Type B pancreatic cell (in vitro differentiated cells): Measurements from ENCODE around the gene SHISA5. TPM values are rescaled to one million over a fixed set of nuclear protein-coding genes. Genes with fewer than 3 reads are reported as not detected.

Experiments used
- DNase-seq: peaks from one replicate; pipeline ENCODE4 v3.0.0; 2021; ENCODE audit warnings: mixed read lengths; ENCODE audit not compliant: unreplicated experiment; ENCODE audit errors: extremely low spot score
- H3K27ac Mint-ChIP-seq: 2 replicates; pipeline ENCODE4 v1.8.0; 2021; ENCODE audit warnings: mild to moderate bottlenecking, mixed read lengths
- H3K27me3 Mint-ChIP-seq: 2 replicates; pipeline ENCODE4 v1.8.0; 2021; ENCODE audit warnings: mixed read lengths
- H3K36me3 Mint-ChIP-seq: 2 replicates; pipeline ENCODE4 v1.8.0; 2021; ENCODE audit warnings: mixed read lengths
- H3K4me1 Mint-ChIP-seq: one replicate; pipeline ENCODE4 v1.8.0; 2021; ENCODE audit warnings: mixed read lengths; ENCODE audit not compliant: unreplicated experiment
- H3K4me3 Mint-ChIP-seq: 2 replicates; pipeline ENCODE4 v1.8.0; 2021; ENCODE audit warnings: mild to moderate bottlenecking, mixed read lengths
- H3K9me3 Mint-ChIP-seq: 2 replicates; pipeline ENCODE4 v1.8.0; 2021; ENCODE audit warnings: mixed read lengths
- total RNA-seq: library from RNA; stranded (reverse); gene quantifications from 2 replicates; pipeline ENCODE4 v1.2.1, GENCODE V29; 2021; ENCODE audit warnings: low replicate concordance
- TF ChIP-seq, protein P1 (sequence below): fragments of 200-600 bp; sonication (generic); conservative IDR thresholded peaks from 2 replicates; pipeline ENCODE4 v1.5.0; 2021; ENCODE audit warnings: antibody characterized with exemption, mild to moderate bottlenecking

SHISA5 gene
- total RNA-seq, 1 donor from 2014 or later, result 162 TPM

DNA sequence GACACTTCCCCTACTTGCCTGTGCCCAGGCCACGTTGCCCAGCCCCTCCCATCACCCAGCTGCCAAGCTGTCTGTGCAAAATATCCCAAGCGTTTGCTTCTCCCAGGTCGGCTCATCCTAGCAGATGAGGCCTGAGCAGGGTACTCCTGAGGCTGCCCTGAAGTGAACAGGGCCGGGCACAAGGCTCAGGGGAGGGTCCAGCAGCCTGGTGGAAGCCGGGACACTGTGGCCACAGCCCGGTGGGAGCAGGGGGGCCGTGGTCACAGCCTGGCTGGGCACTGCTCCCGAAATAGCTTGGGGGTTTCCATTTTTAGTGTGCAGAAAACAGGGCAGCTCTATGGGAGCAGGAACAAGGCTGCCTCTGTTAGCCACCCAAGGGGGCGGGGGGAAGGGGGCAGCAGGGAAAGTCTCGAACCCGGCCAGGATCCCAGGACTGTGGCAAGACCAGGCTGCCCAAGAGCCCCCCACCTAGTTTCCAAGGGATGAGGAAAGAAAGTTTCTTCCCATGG, 77.5 kb downstream of the SHISA5 start:
- no peaks in the 10 kb centered on the region for H3K27me3 Mint-ChIP-seq
- no peak for DNase-seq
- H3K4me1 Mint-ChIP-seq, result peaks cover 46% of the 10 kb centered on the region
- peaks cover 12% of the 10 kb centered on the region for H3K36me3 Mint-ChIP-seq
- TF ChIP-seq, protein P1, sequence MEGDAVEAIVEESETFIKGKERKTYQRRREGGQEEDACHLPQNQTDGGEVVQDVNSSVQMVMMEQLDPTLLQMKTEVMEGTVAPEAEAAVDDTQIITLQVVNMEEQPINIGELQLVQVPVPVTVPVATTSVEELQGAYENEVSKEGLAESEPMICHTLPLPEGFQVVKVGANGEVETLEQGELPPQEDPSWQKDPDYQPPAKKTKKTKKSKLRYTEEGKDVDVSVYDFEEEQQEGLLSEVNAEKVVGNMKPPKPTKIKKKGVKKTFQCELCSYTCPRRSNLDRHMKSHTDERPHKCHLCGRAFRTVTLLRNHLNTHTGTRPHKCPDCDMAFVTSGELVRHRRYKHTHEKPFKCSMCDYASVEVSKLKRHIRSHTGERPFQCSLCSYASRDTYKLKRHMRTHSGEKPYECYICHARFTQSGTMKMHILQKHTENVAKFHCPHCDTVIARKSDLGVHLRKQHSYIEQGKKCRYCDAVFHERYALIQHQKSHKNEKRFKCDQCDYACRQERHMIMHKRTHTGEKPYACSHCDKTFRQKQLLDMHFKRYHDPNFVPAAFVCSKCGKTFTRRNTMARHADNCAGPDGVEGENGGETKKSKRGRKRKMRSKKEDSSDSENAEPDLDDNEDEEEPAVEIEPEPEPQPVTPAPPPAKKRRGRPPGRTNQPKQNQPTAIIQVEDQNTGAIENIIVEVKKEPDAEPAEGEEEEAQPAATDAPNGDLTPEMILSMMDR, result no peak
- H3K4me3 Mint-ChIP-seq, result peak overlapping the region; percentile 90
- H3K9me3 Mint-ChIP-seq, result no peaks in the 10 kb centered on the region
- peak overlapping the region; percentile 90 for H3K27ac Mint-ChIP-seq

DNA sequence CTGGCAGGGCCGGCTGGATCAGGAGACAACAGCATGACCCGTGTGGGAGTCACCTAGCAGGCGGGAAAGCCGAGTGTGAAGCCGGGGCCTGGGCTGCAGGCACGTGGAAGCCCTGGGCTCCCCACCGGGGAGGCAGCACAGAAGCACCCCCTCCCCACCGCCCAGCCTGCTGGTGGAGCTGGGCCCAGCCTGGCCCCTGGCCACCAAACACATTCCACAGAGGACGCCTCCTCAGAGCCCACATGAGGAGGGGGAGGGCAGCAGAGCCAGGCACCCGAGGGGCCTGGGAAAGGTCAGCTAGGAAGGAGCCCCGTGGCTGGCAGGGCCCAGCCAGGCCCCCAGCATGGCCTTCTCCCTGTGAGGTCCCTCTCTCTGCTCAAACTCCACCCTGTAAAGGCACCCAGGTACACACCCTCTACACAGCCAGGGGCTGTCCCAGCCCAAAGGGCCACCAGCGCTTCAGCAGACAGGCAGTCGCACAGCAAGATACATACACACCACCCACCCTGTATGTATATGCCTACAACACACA, 78.6 kb downstream of the SHISA5 start:
- TF ChIP-seq, protein P1, result no peak
- Mint-ChIP-seq H3K36me3 (peaks cover 12% of the 10 kb centered on the region), H3K27me3 (no peaks in the 10 kb centered on the region), H3K4me1 (peaks cover 36% of the 10 kb centered on the region), H3K27ac (peak overlapping the region; percentile 90), H3K4me3 (peak overlapping the region; percentile 77), H3K9me3 (no peaks in the 10 kb centered on the region)
- DNase-seq, result no peak

DNA sequence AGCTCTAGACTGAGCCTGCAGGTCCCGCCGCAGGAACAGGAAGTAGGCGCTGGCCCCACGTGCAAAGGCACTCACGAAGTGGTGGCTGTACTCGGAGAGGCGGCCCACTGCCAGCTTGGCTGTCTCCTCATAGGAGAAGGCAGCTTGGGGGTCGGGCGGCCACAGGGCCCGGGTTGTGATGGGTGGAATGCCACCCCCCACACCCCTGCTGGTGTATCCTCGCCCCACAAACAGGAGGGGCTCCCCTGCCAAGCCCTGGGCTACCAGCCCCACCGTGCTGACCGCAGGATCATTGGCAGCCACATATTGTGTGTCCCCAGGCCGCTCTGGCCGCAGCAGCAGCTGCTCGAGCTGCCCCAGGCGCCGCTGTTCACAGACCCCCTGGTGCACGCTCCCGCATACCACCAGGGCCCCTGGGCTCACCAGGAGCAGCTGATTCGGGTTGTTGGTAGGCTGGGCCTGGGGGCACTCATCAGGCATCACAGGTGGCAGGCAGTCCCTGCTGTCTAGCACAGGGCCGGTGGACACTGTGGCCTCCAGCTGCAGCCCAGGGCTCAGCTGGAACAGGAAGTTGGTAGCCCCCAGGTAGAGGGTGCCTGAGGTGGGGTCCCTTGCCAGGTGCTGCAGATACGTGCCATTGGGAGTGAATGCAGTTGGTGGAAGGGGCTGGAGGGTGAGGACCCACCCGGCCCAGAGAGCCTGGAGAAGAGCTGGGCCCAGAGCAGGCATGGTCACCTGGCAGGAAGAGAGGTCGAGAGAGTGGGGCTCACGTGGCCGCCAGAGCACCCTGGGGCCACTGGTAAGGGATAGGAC, 79.9 kb downstream of the SHISA5 start:
- no peaks in the 10 kb centered on the region for H3K27me3 Mint-ChIP-seq
- TF ChIP-seq, protein P1, result no peak
- peak overlapping the region; percentile 54 for H3K4me3 Mint-ChIP-seq
- no peaks in the 10 kb centered on the region for H3K9me3 Mint-ChIP-seq
- H3K27ac Mint-ChIP-seq, result peak overlapping the region; percentile 90
- peaks cover 12% of the 10 kb centered on the region for H3K36me3 Mint-ChIP-seq
- H3K4me1 Mint-ChIP-seq, result peaks cover 36% of the 10 kb centered on the region
- DNase-seq, result no peak

- Mint-ChIP-seq H3K27ac (peak overlapping the region; percentile 88), H3K9me3 (no peaks in the 10 kb centered on the region), H3K27me3 (no peaks in the 10 kb centered on the region), H3K4me1 (peaks cover 34% of the 10 kb centered on the region), H3K36me3 (peaks cover 12% of the 10 kb centered on the region), H3K4me3 (no peak overlapping the region)
- TF ChIP-seq, protein P1, result no peak
- no peak for DNase-seq
Measured at GRCh38 chr3:48423241-48423882, 80.6 kb downstream of the SHISA5 start.

- TF ChIP-seq, protein P1, result no peak
- Mint-ChIP-seq H3K27me3 (no peaks in the 10 kb centered on the region), H3K9me3 (no peaks in the 10 kb centered on the region), H3K4me3 (no peak overlapping the region), H3K36me3 (peaks cover 9% of the 10 kb centered on the region), H3K27ac (peak overlapping the region; percentile 88), H3K4me1 (peaks cover 27% of the 10 kb centered on the region)
- DNase-seq, result no peak
Measured at GRCh38 chr3:48422681-48423080, 81.3 kb downstream of the SHISA5 start.
